HEK293T (cell line): ENCODE data around the gene ARID3A.

ENCODE experiments used
- BHLHE40 ChIP-seq: fragments of 450-650 bp; IDR thresholded peaks from 2 replicates; pipeline ENCODE4 v1.6.1; 2016; ENCODE audit warnings: mild to moderate bottlenecking, moderate library complexity, borderline replicate concordance
- CTBP1 ChIP-seq: fragments of 450-650 bp; IDR thresholded peaks from 2 replicates; pipeline ENCODE4 v1.6.1; 2016; ENCODE audit warnings: borderline replicate concordance
- ELF4 ChIP-seq: fragments of 450-650 bp; IDR thresholded peaks from 2 replicates; pipeline ENCODE4 v1.6.1; 2017; ENCODE audit warnings: antibody characterized with exemption
- FOXA1 ChIP-seq: fragments of 450-650 bp; IDR thresholded peaks from 2 replicates; pipeline ENCODE4 v1.6.1; 2016; ENCODE audit warnings: mild to moderate bottlenecking
- FOXM1 ChIP-seq: fragments of 450-650 bp; IDR thresholded peaks from 2 replicates; pipeline ENCODE4 v1.6.1; 2017; ENCODE audit warnings: mild to moderate bottlenecking, borderline replicate concordance
- HDGF ChIP-seq: fragments of 450-650 bp; IDR thresholded peaks from 2 replicates; pipeline ENCODE4 v1.6.1; 2017; ENCODE audit warnings: antibody characterized with exemption, borderline replicate concordance
- L3MBTL2 ChIP-seq: fragments of 450-650 bp; conservative IDR thresholded peaks from 2 replicates; pipeline ENCODE4 v1.6.1; 2016; ENCODE audit warnings: mild to moderate bottlenecking
- LEF1 ChIP-seq: fragments of 450-650 bp; IDR thresholded peaks from 2 replicates; pipeline ENCODE4 v1.6.1; 2017; ENCODE audit warnings: mild to moderate bottlenecking, borderline replicate concordance
- SP1 ChIP-seq: fragments of 450-650 bp; IDR thresholded peaks from 2 replicates; pipeline ENCODE4 v1.6.1; 2017
- SUZ12 ChIP-seq: fragments of 450-650 bp; IDR thresholded peaks from 2 replicates; pipeline ENCODE4 v1.6.1; 2016; ENCODE audit warnings: mild to moderate bottlenecking
- TARDBP ChIP-seq: fragments of 450-650 bp; IDR thresholded peaks from 2 replicates; pipeline ENCODE4 v1.6.1; 2016
- ZNF384 ChIP-seq: fragments of 450-650 bp; IDR thresholded peaks from 2 replicates; pipeline ENCODE4 v1.6.1; 2016
- TF ChIP-seq, protein P1 (sequence below): fragments of 450-650 bp; IDR thresholded peaks from 2 replicates; pipeline ENCODE4 v1.6.1; 2016

DNA sequence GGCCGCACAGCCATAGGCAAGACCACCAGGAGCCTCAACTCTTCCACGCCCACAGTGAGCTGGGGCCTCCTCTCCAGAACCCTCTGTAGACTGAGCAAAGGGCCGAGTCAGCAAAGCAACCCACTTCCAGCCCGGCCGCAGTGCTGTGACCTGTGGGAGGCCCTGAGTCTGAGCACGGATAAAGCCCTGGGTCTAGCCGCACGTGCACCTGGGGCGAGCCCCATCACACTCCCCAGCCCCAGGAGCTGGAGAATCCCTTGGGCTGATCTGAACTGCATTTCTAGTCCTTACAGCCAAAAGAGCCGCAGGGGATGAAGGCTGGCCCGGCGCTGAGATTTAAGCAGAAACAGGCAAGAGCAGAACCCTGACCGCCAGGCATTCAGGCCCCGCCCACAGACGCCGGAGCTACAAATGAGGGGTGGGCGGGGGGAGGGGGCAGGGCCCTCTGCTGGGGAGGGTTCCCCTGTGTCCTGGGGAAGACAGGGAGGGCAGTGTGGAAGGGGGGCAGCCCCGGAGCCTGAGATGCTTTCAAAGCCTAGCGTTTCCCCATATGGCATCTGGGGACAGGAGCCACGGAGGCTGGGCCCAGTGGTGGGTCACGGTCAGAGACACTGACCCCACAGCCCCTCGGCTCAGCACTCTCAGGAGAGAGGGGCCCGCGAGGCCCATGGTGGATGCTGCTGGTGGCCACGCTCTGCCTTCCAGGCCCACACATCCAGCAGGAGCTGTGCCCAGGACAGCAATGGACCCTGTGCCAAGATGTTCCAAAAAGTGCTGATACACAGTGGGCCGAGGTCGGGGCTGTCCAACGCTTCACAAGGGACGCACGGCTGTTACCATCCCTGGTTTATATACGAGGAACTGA lies 90.2 kb downstream of the ARID3A start:
- TF ChIP-seq L3MBTL2, result no peak
- TF ChIP-seq FOXA1, result no peak
- no peak for TF ChIP-seq ELF4
- no peak for TF ChIP-seq CTBP1
- TF ChIP-seq SUZ12, result no peak
- no peak for TF ChIP-seq BHLHE40
- TF ChIP-seq FOXM1, result no peak
- TF ChIP-seq HDGF, result no peak
- TF ChIP-seq TARDBP, result no peak
- TF ChIP-seq ZNF384, result no peak
- TF ChIP-seq, protein P1, sequence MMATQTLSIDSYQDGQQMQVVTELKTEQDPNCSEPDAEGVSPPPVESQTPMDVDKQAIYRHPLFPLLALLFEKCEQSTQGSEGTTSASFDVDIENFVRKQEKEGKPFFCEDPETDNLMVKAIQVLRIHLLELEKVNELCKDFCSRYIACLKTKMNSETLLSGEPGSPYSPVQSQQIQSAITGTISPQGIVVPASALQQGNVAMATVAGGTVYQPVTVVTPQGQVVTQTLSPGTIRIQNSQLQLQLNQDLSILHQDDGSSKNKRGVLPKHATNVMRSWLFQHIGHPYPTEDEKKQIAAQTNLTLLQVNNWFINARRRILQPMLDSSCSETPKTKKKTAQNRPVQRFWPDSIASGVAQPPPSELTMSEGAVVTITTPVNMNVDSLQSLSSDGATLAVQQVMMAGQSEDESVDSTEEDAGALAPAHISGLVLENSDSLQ, result no peak
- no peak for TF ChIP-seq LEF1
- no peak for TF ChIP-seq SP1
